Loucy (cell line): Measurements from ENCODE around the gene NPDC1.

Experiments used
- H2AFZ ChIP-seq: fragments of 200-600 bp; sonication (generic); 2 replicates; pipeline ENCODE4 v1.6.0; 2016; ENCODE audit warnings: antibody characterized with exemption, mild to moderate bottlenecking, low read length, moderate library complexity
- H3F3A ChIP-seq: fragments of 200-600 bp; 2 replicates; pipeline ENCODE4 v1.6.0; 2016; ENCODE audit warnings: antibody characterized with exemption, low read depth, mild to moderate bottlenecking
- H3K27me3 ChIP-seq: fragments of 200-600 bp; sonication (generic); 2 replicates; pipeline ENCODE4 v1.6.1; 2014; ENCODE audit warnings: low read length, mild to moderate bottlenecking; ENCODE audit not compliant: insufficient read depth, poor library complexity, severe bottlenecking
- H3K36me3 ChIP-seq: fragments of 200-600 bp; sonication (generic); 2 replicates; pipeline ENCODE4 v1.6.1; 2016; ENCODE audit warnings: low read length; ENCODE audit not compliant: insufficient read depth
- H3K4me1 ChIP-seq: fragments of 200-600 bp; sonication (generic); 2 replicates; pipeline ENCODE4 v1.5.1; 2014; ENCODE audit warnings: low read length, mild to moderate bottlenecking; ENCODE audit not compliant: insufficient read depth, poor library complexity, severe bottlenecking
- H3K4me2 ChIP-seq: fragments of 200-600 bp; sonication (generic); 2 replicates; pipeline ENCODE4 v1.6.0; 2014; ENCODE audit warnings: antibody characterized with exemption, low read length, low read depth, mild to moderate bottlenecking; ENCODE audit not compliant: poor library complexity, severe bottlenecking
- H3K4me3 ChIP-seq: fragments of 200-600 bp; sonication (generic); 2 replicates; pipeline ENCODE4 v1.5.1; 2014; ENCODE audit warnings: low read length, mild to moderate bottlenecking, mixed read lengths; ENCODE audit not compliant: poor library complexity, severe bottlenecking
- H3K79me2 ChIP-seq: fragments of 200-600 bp; sonication (generic); 2 replicates; pipeline ENCODE4 v1.6.1; 2014; ENCODE audit warnings: low read length; ENCODE audit not compliant: insufficient read depth
- H3K9ac ChIP-seq: fragments of 200-600 bp; sonication (generic); 2 replicates; pipeline ENCODE4 v1.6.0; 2014; ENCODE audit warnings: mild to moderate bottlenecking, low read depth, low read length, moderate library complexity; ENCODE audit not compliant: poor library complexity, severe bottlenecking
- H3K9me2 ChIP-seq: fragments of 200-600 bp; sonication (generic); replicated peaks from 2 replicates; pipeline ENCODE4 v1.6.1; 2016; ENCODE audit warnings: low read depth, low read length, mixed read lengths
- H3K9me3 ChIP-seq: fragments of 200-600 bp; sonication (generic); 2 replicates; pipeline ENCODE4 v1.6.1; 2014; ENCODE audit warnings: mild to moderate bottlenecking, antibody characterized with exemption, low read length, low read depth; ENCODE audit not compliant: insufficient read depth
- H4K20me1 ChIP-seq: fragments of 200-600 bp; sonication (generic); 2 replicates; pipeline ENCODE4 v1.6.0; 2014; ENCODE audit warnings: antibody characterized with exemption, low read length, mild to moderate bottlenecking; ENCODE audit not compliant: insufficient read depth, poor library complexity, severe bottlenecking
- CTCF ChIP-seq: fragments of 200-600 bp; sonication (generic); conservative IDR thresholded peaks from 2 replicates; pipeline ENCODE4 v1.5.1; 2014; ENCODE audit warnings: mild to moderate bottlenecking, antibody characterized with exemption, low read length
- EZH2phosphoT487 ChIP-seq: fragments of 200-600 bp; IDR thresholded peaks from 2 replicates; pipeline ENCODE4 v1.6.1; 2018; ENCODE audit warnings: antibody characterized with exemption, mild to moderate bottlenecking, moderate library complexity, borderline replicate concordance

The NPDC1 gene

DNA sequence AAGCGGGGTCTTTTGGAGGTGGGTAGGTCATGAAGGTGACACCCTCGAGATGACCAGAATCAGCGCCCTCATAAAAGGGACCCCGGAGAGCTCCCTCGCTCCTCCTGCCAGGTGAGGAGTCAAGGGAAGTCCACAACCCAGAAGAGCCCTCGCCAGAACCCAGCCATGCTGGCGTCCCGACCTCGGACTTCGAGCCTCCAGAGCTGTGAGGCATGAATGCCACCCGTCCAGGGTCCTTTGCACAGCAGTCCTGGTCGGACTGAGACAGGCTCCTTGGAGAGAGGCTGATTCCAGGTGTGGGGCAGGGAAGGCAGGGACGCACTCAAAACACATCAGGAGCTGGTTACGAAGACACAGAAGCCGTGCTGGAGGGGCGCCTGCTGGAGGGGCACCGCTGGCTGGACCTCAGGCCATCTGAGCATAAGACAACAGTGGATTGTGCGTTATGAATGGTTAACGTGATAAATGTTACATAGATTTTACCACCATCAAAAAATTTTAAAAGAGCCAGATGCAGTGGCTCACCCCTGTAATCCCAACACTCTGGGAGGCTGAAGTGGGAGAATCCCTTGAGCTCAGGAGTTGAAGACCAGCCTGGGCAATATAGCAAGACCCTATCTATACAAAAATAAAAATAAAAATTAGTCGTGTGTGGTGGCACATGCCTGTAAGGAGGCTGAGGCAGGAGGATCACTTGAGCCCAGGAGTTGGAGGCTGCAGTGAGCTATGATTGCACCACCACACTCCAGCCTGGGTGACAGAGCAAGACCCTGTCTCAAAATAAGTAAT lies 43.9 kb downstream of the NPDC1 start:
- Histone ChIP-seq H3K36me3 (no peaks in the 10 kb centered on the region), H3K4me3 (no peak overlapping the region), H2AFZ (no peak overlapping the region), H3K9me2 (no peaks in the 10 kb centered on the region), H3K27me3 (no peaks in the 10 kb centered on the region), H3K4me1 (peaks cover 3% of the 10 kb centered on the region), H3K4me2 (no peak overlapping the region), H3K9ac (no peak overlapping the region), H4K20me1 (no peaks in the 10 kb centered on the region), H3F3A (no peaks in the 10 kb centered on the region), H3K79me2 (no peaks in the 10 kb centered on the region), H3K9me3 (no peaks in the 10 kb centered on the region)
- TF ChIP-seq CTCF, result no peak
- no peak for TF ChIP-seq EZH2phosphoT487

- Histone ChIP-seq H3K9me2 (no peaks in the 10 kb centered on the region), H3K27me3 (no peaks in the 10 kb centered on the region), H3K4me3 (no peak overlapping the region), H3F3A (no peaks in the 10 kb centered on the region), H3K4me2 (no peak overlapping the region), H3K36me3 (no peaks in the 10 kb centered on the region), H2AFZ (peak overlapping the region; percentile 33; the same call in 1 of the 2 replicates), H3K4me1 (peaks cover 8% of the 10 kb centered on the region), H3K79me2 (no peaks in the 10 kb centered on the region), H3K9me3 (no peaks in the 10 kb centered on the region), H3K9ac (no peak overlapping the region), H4K20me1 (no peaks in the 10 kb centered on the region)
- TF ChIP-seq CTCF (no peak), EZH2phosphoT487 (no peak)
These were observed 45.6 kb downstream of the NPDC1 start for GRCh38 chr9:137000177-137000930.

GRCh38 chr9:136997830-136998234 lies 48.1 kb downstream of the NPDC1 start:
- H3F3A ChIP-seq, result no peaks in the 10 kb centered on the region
- no peak for TF ChIP-seq CTCF
- TF ChIP-seq EZH2phosphoT487, result no peak
- H3K9me2 ChIP-seq, result no peaks in the 10 kb centered on the region
- peaks cover 15% of the 10 kb centered on the region for H3K79me2 ChIP-seq
- no peaks in the 10 kb centered on the region for H3K27me3 ChIP-seq
- no peaks in the 10 kb centered on the region for H3K36me3 ChIP-seq
- H2AFZ ChIP-seq, result no peak overlapping the region
- H4K20me1 ChIP-seq, result peaks cover 12% of the 10 kb centered on the region
- peaks cover 18% of the 10 kb centered on the region for H3K4me1 ChIP-seq
- H3K4me2 ChIP-seq, result no peak overlapping the region
- H3K4me3 ChIP-seq, result no peak overlapping the region
- H3K9me3 ChIP-seq, result no peaks in the 10 kb centered on the region
- H3K9ac ChIP-seq, result no peak overlapping the region
